Fibroblast of the aortic adventitia (primary cell): ENCODE measurements around the gene VASN. TPM values are rescaled to one million over a fixed set of nuclear protein-coding genes. Genes with fewer than 3 reads are reported as not detected.
"Not testable (repeated sequence)": the region's sequence is repeated elsewhere in the genome, so short reads cannot be mapped to it uniquely, and the experiment has no call there.

Experiments
- DNase-seq: peaks from one replicate; pipeline ENCODE4 v3.0.0-alpha.2; 2010; ENCODE audit warnings: low read depth
- H3K4me3 ChIP-seq: 2 replicates; pipeline ENCODE4 v1.5.1; 2011; ENCODE audit warnings: low read depth, mild to moderate bottlenecking, control low read depth, low read length, moderate library complexity
- total RNA-seq: library from RNA; depleted of rRNA; stranded (reverse); fragments of >200 nt; gene quantifications from 2 replicates; pipeline ENCODE4 v1.2.3, GENCODE V29; 2012; ENCODE audit warnings: low replicate concordance
- TF ChIP-seq, protein P1 (sequence below): IDR thresholded peaks from 2 replicates; pipeline ENCODE4 v1.5.1; 2011; ENCODE audit warnings: mild to moderate bottlenecking, low read length, control low read depth, inconsistent platforms; ENCODE audit not compliant: insufficient read depth

Gene VASN
- total RNA-seq, 1 donor: 130 TPM

GRCh38 chr16:4333308-4333638 lies 38.4 kb upstream of the VASN start:
- no peak for DNase-seq
- TF ChIP-seq, protein P1, sequence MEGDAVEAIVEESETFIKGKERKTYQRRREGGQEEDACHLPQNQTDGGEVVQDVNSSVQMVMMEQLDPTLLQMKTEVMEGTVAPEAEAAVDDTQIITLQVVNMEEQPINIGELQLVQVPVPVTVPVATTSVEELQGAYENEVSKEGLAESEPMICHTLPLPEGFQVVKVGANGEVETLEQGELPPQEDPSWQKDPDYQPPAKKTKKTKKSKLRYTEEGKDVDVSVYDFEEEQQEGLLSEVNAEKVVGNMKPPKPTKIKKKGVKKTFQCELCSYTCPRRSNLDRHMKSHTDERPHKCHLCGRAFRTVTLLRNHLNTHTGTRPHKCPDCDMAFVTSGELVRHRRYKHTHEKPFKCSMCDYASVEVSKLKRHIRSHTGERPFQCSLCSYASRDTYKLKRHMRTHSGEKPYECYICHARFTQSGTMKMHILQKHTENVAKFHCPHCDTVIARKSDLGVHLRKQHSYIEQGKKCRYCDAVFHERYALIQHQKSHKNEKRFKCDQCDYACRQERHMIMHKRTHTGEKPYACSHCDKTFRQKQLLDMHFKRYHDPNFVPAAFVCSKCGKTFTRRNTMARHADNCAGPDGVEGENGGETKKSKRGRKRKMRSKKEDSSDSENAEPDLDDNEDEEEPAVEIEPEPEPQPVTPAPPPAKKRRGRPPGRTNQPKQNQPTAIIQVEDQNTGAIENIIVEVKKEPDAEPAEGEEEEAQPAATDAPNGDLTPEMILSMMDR: no peak
- H3K4me3 ChIP-seq: no peak overlapping the region

DNA sequence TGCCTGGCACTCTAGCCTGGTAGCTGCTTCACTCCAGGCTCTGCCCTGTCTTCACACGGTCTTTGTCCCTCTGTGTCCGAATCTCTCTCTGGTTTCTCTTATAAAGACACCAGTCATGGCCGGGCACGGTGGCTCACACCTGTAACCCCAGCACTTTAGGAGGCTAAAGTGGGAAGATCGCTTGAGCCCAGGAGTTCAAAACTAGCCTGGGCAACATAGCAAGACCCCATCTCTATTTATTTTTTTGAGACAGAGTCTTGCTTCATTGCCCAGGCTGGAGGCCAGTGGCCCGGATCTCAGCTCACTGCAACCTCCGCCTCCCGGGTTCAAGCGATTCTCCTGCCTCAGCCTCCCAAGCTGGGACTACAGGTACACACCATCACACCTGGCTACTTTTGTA lies 37.9 kb upstream of the VASN start:
- DNase-seq, H3K4me3 ChIP-seq: not testable (repeated sequence)

GRCh38 chr16:4334724-4335495 lies 36.7 kb upstream of the VASN start:
- H3K4me3 ChIP-seq: no peak overlapping the region
- DNase-seq: no peak
- TF ChIP-seq, protein P1: no peak

- TF ChIP-seq, protein P1: no peak
- no peak for DNase-seq
- no peak overlapping the region for H3K4me3 ChIP-seq
Observed at GRCh38 chr16:4336701-4337539, 34.7 kb upstream of the VASN start.

DNA sequence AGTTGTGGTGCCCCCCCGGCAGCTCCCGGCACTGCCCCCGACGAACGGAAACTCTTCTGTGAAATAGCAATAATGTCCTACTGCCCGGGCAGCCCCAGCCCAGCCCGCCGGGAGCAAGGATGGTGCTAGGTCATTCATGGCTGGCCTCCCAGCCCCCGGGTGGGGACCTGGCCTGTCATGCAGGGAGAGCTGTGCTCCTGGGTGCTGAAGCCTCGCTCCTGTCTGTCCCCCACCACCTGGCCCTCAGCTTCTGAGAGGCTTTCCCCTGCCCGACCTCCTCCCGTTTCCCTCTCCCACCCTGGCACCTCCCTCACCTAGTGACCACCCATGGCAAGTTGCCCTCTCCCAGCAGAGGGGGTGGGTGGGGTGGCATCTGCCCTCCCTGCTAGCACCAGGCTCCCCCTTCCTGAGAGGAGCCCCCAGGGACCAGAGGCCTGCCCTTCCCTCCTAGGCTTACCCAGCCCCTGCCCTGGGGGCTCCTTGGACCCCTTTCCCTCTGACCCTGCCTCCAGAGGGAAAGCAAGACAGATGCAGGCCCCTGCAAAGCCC lies 34.0 kb upstream of the VASN start:
- TF ChIP-seq, protein P1: no peak
- DNase-seq: no peak

GRCh38 chr16:4338125-4338582 lies 33.5 kb upstream of the VASN start:
- DNase-seq: no peak
- H3K4me3 ChIP-seq: no peak overlapping the region
- TF ChIP-seq, protein P1: peak; percentile 4

More for the DNA sequence above, 34.0 kb upstream of the VASN start:
- no peak overlapping the region for H3K4me3 ChIP-seq

DNA sequence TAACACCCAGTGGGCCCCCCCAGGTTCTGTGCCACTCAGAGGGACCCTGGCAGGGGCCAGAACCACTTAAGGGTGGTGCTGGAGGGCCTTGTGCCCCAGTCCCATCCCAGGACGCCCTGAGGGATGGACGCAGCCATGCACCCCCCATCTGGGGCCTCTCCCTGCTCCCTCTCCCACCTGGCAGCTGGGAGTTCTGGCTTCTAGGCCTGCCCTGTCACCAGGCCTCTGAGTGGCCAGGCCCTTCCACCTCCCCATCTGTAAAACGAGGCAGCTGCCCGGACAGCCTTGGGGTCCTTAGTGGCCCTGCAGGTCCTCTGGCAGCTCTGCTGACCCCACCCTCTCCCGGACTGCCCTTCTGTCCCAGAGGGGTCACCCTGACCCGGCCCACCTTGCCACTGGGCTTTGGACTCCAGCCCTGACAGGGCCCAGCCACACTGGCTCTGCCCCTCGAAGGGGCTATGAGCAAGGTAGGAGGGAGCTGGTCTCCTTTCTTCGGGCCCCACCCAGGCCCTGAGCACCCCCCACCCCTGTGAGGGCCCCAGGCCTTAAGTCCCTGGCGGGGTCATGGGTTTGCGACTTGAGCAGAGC lies 32.8 kb upstream of the VASN start:
- no peak for DNase-seq
- no peak overlapping the region for H3K4me3 ChIP-seq
- TF ChIP-seq, protein P1: no peak
